IMR-90 (cell line): ENCODE results near the gene CACUL1. TPM values are rescaled to one million over a fixed set of nuclear protein-coding genes. Genes with fewer than 3 reads are reported as not detected.

Experiments
- ATAC-seq: fragments of 200-7000 bp; cut with Tn5 transposase; 2 replicates; pipeline ENCODE4 v1.9.1; 2020; ENCODE audit warnings: low read depth, mild to moderate bottlenecking, moderate library complexity
- BruUV-seq: library from RNA; stranded (reverse); fragments of 400-500 nt; replicated peaks from 2 replicates; lab custom pipeline; 2021; lab: Mats Ljungman, UMichigan
- CTCF ChIA-PET: fragments of 300-600 bp; formaldehyde crosslinking; extraction: SDS; loops from one replicate; lab custom pipeline; 2021; ENCODE audit warnings: antibody characterized with exemption; lab: Yijun Ruan, JAX
- POLR2A ChIA-PET: fragments of 300-600 bp; sonication (Branson Sonifier 250); formaldehyde crosslinking; loops from one replicate; lab custom pipeline; 2022; ENCODE audit warnings: antibody characterized with exemption; ENCODE audit not compliant: unreplicated experiment; lab: Charles Lee
- DNase-seq: peaks from one replicate; pipeline ENCODE4 v3.0.0; 2013
- H2AFZ ChIP-seq: replicated peaks from 2 replicates; pipeline ENCODE3; 2013; ENCODE audit warnings: low read length, mild to moderate bottlenecking; ENCODE audit not compliant: poor library complexity
- H2AK5ac ChIP-seq: 2 replicates; pipeline ENCODE4 v1.6.1; 2013; ENCODE audit warnings: low read depth, low read length, inconsistent platforms
- H2AK9ac ChIP-seq: replicated peaks from 2 replicates; pipeline ENCODE3; 2013; ENCODE audit warnings: mild to moderate bottlenecking, low read depth, low read length, moderate library complexity; ENCODE audit not compliant: poor library complexity
- H2BK120ac ChIP-seq: 2 replicates; pipeline ENCODE4 v1.6.1; 2013; ENCODE audit warnings: low read depth, low read length, inconsistent platforms
- H2BK15ac ChIP-seq: 3 replicates; pipeline ENCODE4 v1.6.1; 2013; ENCODE audit warnings: low read depth, low read length, inconsistent platforms
- H2BK20ac ChIP-seq: 2 replicates; pipeline ENCODE4 v1.6.1; 2013; ENCODE audit warnings: low read depth, mild to moderate bottlenecking, inconsistent platforms, low read length, moderate library complexity
- H2BK5ac ChIP-seq: 2 replicates; pipeline ENCODE4 v1.6.1; 2013; ENCODE audit warnings: mild to moderate bottlenecking, low read depth, low read length, inconsistent platforms; ENCODE audit not compliant: poor library complexity, severe bottlenecking
- H3K14ac ChIP-seq: replicated peaks from 2 replicates; pipeline ENCODE4 v1.6.1; 2013; ENCODE audit warnings: low read depth, low read length, inconsistent platforms
- H3K18ac ChIP-seq: 2 replicates; pipeline ENCODE4 v1.6.1; 2013; ENCODE audit warnings: low read depth, low read length, control low read depth
- H3K23ac ChIP-seq: 2 replicates; pipeline ENCODE4 v1.6.1; 2013; ENCODE audit warnings: low read depth, low read length, inconsistent platforms
- H3K27ac ChIP-seq: 2 replicates; pipeline ENCODE4 v1.5.1; 2013; ENCODE audit warnings: mild to moderate bottlenecking, control low read depth, low read length; ENCODE audit not compliant: insufficient read depth
- H3K27me3 ChIP-seq: 2 replicates; pipeline ENCODE4 v1.6.1; 2013; ENCODE audit warnings: low read length; ENCODE audit not compliant: control insufficient read depth, insufficient read depth
- H3K36me3 ChIP-seq: 2 replicates; pipeline ENCODE4 v1.6.1; 2013; ENCODE audit warnings: low read length, mixed read lengths; ENCODE audit not compliant: control insufficient read depth, insufficient read depth
- H3K4ac ChIP-seq: 2 replicates; pipeline ENCODE4 v1.6.1; 2013; ENCODE audit warnings: low read depth, low read length, inconsistent platforms
- H3K4me1 ChIP-seq: 2 replicates; pipeline ENCODE4 v1.6.1; 2013; ENCODE audit warnings: low read length, mixed read lengths; ENCODE audit not compliant: control insufficient read depth, insufficient read depth
- H3K4me2 ChIP-seq: 2 replicates; pipeline ENCODE4 v1.6.1; 2013; ENCODE audit warnings: low read depth, mild to moderate bottlenecking, control low read depth, low read length, moderate library complexity
- H3K4me3 ChIP-seq: 2 replicates; pipeline ENCODE4 v1.5.1; 2013; ENCODE audit warnings: low read depth, mild to moderate bottlenecking, control low read depth, low read length, moderate library complexity; ENCODE audit not compliant: insufficient read depth
- H3K56ac ChIP-seq: 2 replicates; pipeline ENCODE4 v1.6.1; 2013; ENCODE audit warnings: low read length, inconsistent platforms; ENCODE audit not compliant: insufficient read depth; ENCODE audit errors: extremely low read depth
- H3K79me1 ChIP-seq, 2 experiments: 2 replicates each; pipeline ENCODE4 v1.6.1; 2013; ENCODE audit warnings: low read length in 2 of 2, inconsistent platforms in 1 of 2, low read depth in 1 of 2
- H3K9ac ChIP-seq: 2 replicates; pipeline ENCODE4 v1.6.1; 2013; ENCODE audit warnings: low read depth, low read length, control low read depth
- H3K9me1 ChIP-seq: 2 replicates; pipeline ENCODE4 v1.6.1; 2013; ENCODE audit warnings: low read length, inconsistent platforms; ENCODE audit not compliant: insufficient read depth
- H3K9me3 ChIP-seq: 2 replicates; pipeline ENCODE4 v1.6.1; 2013; ENCODE audit warnings: low read length; ENCODE audit not compliant: control insufficient read depth, insufficient read depth
- H4K20me1 ChIP-seq: 2 replicates; pipeline ENCODE4 v1.6.1; 2013; ENCODE audit warnings: low read length, inconsistent platforms; ENCODE audit not compliant: insufficient read depth
- H4K5ac ChIP-seq: 2 replicates; pipeline ENCODE4 v1.6.1; 2013; ENCODE audit warnings: mild to moderate bottlenecking, low read depth, low read length, control low read depth
- H4K8ac ChIP-seq, 2 experiments: 2 replicates each; pipeline ENCODE4 v1.6.1; 2013; ENCODE audit warnings: low read depth in 2 of 2, low read length in 2 of 2, control low read depth in 1 of 2, inconsistent platforms in 1 of 2
- H4K91ac ChIP-seq: 2 replicates; pipeline ENCODE4 v1.6.1; 2013; ENCODE audit warnings: low read depth, low read length, inconsistent platforms; ENCODE audit not compliant: insufficient read depth
- BHLHE40 ChIP-seq: fragments of 150-350 bp; IDR thresholded peaks from 2 replicates; pipeline ENCODE4 v1.6.1; 2016; ENCODE audit warnings: mild to moderate bottlenecking, low read depth, low read length
- CEBPB ChIP-seq: IDR thresholded peaks from 2 replicates; pipeline ENCODE4 v1.6.1; 2012; ENCODE audit warnings: low read depth, low read length, improper control_type of control experiment
- FOS ChIP-seq: fragments of 150-350 bp; IDR thresholded peaks from 2 replicates; pipeline ENCODE4 v1.6.1; 2016; ENCODE audit warnings: low read depth, low read length
- MAFK ChIP-seq: IDR thresholded peaks from 2 replicates; pipeline ENCODE4 v1.6.1; 2012; ENCODE audit warnings: low read depth, low read length, improper control_type of control experiment
- MAZ ChIP-seq: IDR thresholded peaks from 2 replicates; pipeline ENCODE4 v1.6.1; 2012; ENCODE audit warnings: low read depth, mild to moderate bottlenecking, low read length, improper control_type of control experiment, moderate library complexity, borderline replicate concordance
- MXI1 ChIP-seq: IDR thresholded peaks from 2 replicates; pipeline ENCODE4 v1.6.1; 2012; ENCODE audit warnings: low read depth, mild to moderate bottlenecking, low read length, moderate library complexity, borderline replicate concordance
- NFE2L2 ChIP-seq: fragments of 150-350 bp; IDR thresholded peaks from 2 replicates; pipeline ENCODE4 v1.6.1; 2016; ENCODE audit warnings: low read depth, mild to moderate bottlenecking, low read length
- POLR2A ChIP-seq: IDR thresholded peaks from 2 replicates; pipeline ENCODE4 v1.6.1; 2012; ENCODE audit warnings: mild to moderate bottlenecking, low read depth, low read length
- RAD21 ChIP-seq: IDR thresholded peaks from 2 replicates; pipeline ENCODE4 v1.6.1; 2012; ENCODE audit warnings: low read length, improper control_type of control experiment
- RCOR1 ChIP-seq: IDR thresholded peaks from 2 replicates; pipeline ENCODE4 v1.6.1; 2012; ENCODE audit warnings: mild to moderate bottlenecking, low read length, improper control_type of control experiment; ENCODE audit not compliant: insufficient replicate concordance
- SMC3 ChIP-seq: fragments of 150-350 bp; IDR thresholded peaks from 2 replicates; pipeline ENCODE4 v1.6.1; 2016; ENCODE audit warnings: low read depth, mild to moderate bottlenecking, antibody characterized with exemption, low read length, moderate library complexity
- WGBS, 2 experiments: methylation state at CpG; one replicate each; pipeline versions ENCODE4 v1.1.5 to v1.1.7; 2013; ENCODE audit warnings: missing lambda C conversion rate in 2 of 2; ENCODE audit not compliant: insufficient read length in 1 of 2; ENCODE audit errors: extremely low coverage in 2 of 2; 5-methylcytosine and 5-hydroxymethylcytosine counted together
- dilution Hi-C: fragments of 300-500 bp; cut with HindIII; formaldehyde crosslinking; loops from one replicate; pipeline ENCODE4 v1.14.3; 2018; ENCODE audit warnings: low sequenced_read_pairs; ENCODE audit not compliant: unreplicated experiment
- in situ Hi-C: fragments of 300-500 bp; cut with MboI; formaldehyde crosslinking; loops from 3 replicates; pipeline ENCODE4 v1.14.3; 2019; ENCODE audit warnings: low sequenced_read_pairs, inconsistent platforms, mixed read lengths
- intact Hi-C: fragments of 100-400 bp; cut with micrococcal nuclease; formaldehyde crosslinking; loops from 2 replicates; pipeline ENCODE4 v1.10.0; 2022
- polyA plus RNA-seq, 3 experiments: library from polyadenylated mRNA; depleted of rRNA; stranded (reverse); fragments of >200 nt; gene quantifications; 2 replicates each; pipeline ENCODE4 v1.2.3, GENCODE V29; 2012; ENCODE audit warnings: low replicate concordance in 1 of 3
- total RNA-seq: library from RNA; depleted of rRNA; stranded (reverse); fragments of >200 nt; gene quantifications from 2 replicates; pipeline ENCODE4 v1.2.3, GENCODE V29; 2012
- TF ChIP-seq, protein P1 (sequence below): conservative IDR thresholded peaks from 2 replicates; pipeline ENCODE4 v1.5.1; 2012; ENCODE audit warnings: mild to moderate bottlenecking, low read depth, low read length, improper control_type of control experiment
- TF ChIP-seq, protein P2 (sequence below): fragments of 150-350 bp; IDR thresholded peaks from 2 replicates; pipeline ENCODE4 v1.6.1; 2017; ENCODE audit warnings: mild to moderate bottlenecking, antibody characterized with exemption, low read length, low read depth
- TF ChIP-seq, protein P3 (sequence below): fragments of 150-350 bp; IDR thresholded peaks from 2 replicates; pipeline ENCODE4 v1.6.1; 2016; ENCODE audit warnings: low read depth, mild to moderate bottlenecking, low read length, moderate library complexity, borderline replicate concordance

Gene CACUL1
- total and polyA plus RNA-seq, 2 of the 4 experiments (the other 2 are of a cell fraction): 5.3 to 23.5 TPM

DNA sequence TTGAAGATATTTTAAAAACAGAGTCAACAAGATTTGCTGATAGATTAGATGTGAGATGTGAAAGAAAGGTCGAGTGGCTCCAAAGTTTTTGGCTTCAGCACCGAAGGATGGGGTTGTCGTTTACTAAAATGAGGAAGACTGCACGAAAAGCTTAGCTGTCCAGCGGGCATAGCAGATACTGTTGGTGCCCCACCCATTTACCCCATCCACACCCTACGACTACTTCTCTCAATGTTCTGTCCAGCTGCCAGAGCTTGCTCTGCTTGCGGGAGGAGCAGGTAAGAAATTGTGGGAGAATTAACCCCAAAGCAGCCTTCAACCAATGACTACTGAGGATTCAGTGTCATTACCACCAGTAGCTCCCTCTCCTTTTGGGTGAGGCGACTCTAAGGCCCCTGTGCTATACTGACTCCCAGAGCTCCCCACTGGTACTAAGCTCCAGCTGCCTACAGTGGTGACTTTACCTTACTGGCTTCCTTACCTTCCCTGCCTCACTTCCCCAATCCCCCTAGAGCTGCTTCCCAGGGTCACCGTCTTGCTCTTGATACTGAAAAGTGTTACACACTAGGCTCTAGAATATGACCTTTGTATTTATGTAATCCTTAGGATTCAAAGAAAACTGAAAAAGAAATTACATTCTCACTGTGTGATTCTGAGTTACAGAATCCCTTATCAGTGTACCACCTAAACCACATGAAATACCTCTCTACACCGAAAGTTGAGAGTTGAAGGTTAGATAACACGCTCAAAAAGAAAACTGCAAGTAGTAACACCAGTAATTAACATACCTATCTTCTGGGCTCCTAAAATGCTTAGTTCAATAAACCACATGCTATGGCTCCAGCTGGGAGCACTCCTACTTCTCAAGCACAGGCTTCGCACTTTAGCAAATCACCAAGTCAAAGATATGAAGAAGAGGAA is 22.3 kb downstream of the CACUL1 start:
- Histone ChIP-seq H4K20me1 (peaks cover 61% of the 10 kb centered on the region), H3K56ac (no peak overlapping the region), H3K23ac (no peak overlapping the region), H3K4me2 (no peak overlapping the region), H4K91ac (no peak overlapping the region), H3K9me1 (peaks cover 12% of the 10 kb centered on the region), H3K79me1 (peaks cover 34 to 67% of the 10 kb centered on the region in 2 experiments), H4K8ac (no peak overlapping the region), H3K27me3 (no peaks in the 10 kb centered on the region), H3K4ac (no peak overlapping the region), H3K4me1 (peaks cover 5% of the 10 kb centered on the region), H3K14ac (no peak overlapping the region), H2BK120ac (no peak overlapping the region), H3K9ac (no peak overlapping the region), H2AK9ac (no peak overlapping the region), H3K27ac (no peak overlapping the region), H3K18ac (no peak overlapping the region), H2BK15ac (no peak overlapping the region), H4K5ac (no peak overlapping the region), H2BK5ac (no peak overlapping the region), H2AK5ac (no peak overlapping the region), H2AFZ (no peak overlapping the region), H2BK20ac (no peak overlapping the region), H3K36me3 (no peaks in the 10 kb centered on the region), H3K9me3 (no peaks in the 10 kb centered on the region), H3K4me3 (no peak overlapping the region)
- dilution Hi-C loops: no loop called here
- ATAC-seq: no peak
- in situ Hi-C loops: loop anchor here (25.0 kb wide), 1 partner anchor 455 kb away; the partner anchor contains the start of gene PRDX3
- CTCF ChIA-PET: interaction anchor here (0.8 kb wide), 1 partner anchor 30 kb away, joined by 3 read pairs; no protein-coding TSS in a partner anchor
- POLR2A ChIA-PET: no interaction called here
- BruUV-seq: no TSS peak
- DNase-seq: no peak
- intact Hi-C loops: no loop called here
- WGBS, 2 experiments: 40% methylated on average over 2 of the region's 12 CpGs; no CpG with 5 or more reads in 1 of the 2 experiments
- TF ChIP-seq MAFK (no peak), POLR2A (no peak), RCOR1 (no peak), MXI1 (no peak), NFE2L2 (no peak), MAZ (no peak), FOS (no peak), RAD21 (no peak), SMC3 (no peak), CEBPB (no peak), BHLHE40 (no peak)
- TF ChIP-seq, protein P1, sequence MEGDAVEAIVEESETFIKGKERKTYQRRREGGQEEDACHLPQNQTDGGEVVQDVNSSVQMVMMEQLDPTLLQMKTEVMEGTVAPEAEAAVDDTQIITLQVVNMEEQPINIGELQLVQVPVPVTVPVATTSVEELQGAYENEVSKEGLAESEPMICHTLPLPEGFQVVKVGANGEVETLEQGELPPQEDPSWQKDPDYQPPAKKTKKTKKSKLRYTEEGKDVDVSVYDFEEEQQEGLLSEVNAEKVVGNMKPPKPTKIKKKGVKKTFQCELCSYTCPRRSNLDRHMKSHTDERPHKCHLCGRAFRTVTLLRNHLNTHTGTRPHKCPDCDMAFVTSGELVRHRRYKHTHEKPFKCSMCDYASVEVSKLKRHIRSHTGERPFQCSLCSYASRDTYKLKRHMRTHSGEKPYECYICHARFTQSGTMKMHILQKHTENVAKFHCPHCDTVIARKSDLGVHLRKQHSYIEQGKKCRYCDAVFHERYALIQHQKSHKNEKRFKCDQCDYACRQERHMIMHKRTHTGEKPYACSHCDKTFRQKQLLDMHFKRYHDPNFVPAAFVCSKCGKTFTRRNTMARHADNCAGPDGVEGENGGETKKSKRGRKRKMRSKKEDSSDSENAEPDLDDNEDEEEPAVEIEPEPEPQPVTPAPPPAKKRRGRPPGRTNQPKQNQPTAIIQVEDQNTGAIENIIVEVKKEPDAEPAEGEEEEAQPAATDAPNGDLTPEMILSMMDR: no peak
- TF ChIP-seq, protein P2, sequence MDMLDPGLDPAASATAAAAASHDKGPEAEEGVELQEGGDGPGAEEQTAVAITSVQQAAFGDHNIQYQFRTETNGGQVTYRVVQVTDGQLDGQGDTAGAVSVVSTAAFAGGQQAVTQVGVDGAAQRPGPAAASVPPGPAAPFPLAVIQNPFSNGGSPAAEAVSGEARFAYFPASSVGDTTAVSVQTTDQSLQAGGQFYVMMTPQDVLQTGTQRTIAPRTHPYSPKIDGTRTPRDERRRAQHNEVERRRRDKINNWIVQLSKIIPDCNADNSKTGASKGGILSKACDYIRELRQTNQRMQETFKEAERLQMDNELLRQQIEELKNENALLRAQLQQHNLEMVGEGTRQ: no peak
- TF ChIP-seq, protein P3, sequence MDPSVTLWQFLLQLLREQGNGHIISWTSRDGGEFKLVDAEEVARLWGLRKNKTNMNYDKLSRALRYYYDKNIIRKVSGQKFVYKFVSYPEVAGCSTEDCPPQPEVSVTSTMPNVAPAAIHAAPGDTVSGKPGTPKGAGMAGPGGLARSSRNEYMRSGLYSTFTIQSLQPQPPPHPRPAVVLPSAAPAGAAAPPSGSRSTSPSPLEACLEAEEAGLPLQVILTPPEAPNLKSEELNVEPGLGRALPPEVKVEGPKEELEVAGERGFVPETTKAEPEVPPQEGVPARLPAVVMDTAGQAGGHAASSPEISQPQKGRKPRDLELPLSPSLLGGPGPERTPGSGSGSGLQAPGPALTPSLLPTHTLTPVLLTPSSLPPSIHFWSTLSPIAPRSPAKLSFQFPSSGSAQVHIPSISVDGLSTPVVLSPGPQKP: no peak
